GM21423 (cell line): Measurements from ENCODE around the gene RHEB.

ENCODE experiments used
- ATAC-seq: cut with Tn5 transposase; IDR thresholded peaks from one replicate; pipeline ENCODE4 v1.9.1; 2021; ENCODE audit warnings: mild to moderate bottlenecking, moderate library complexity; ENCODE audit not compliant: unreplicated experiment

RHEB gene

GRCh38 chr7:151434549-151434948 is 85.1 kb downstream of the RHEB start:
- ATAC-seq = no peak

GRCh38 chr7:151433721-151434400 is 85.8 kb downstream of the RHEB start:
- ATAC-seq = no peak

GRCh38 chr7:151432658-151433521 is 86.8 kb downstream of the RHEB start:
- ATAC-seq = peak; percentile 60

GRCh38 chr7:151431768-151432311 is 87.9 kb downstream of the RHEB start:
- ATAC-seq = no peak

GRCh38 chr7:151431281-151431767 is 88.4 kb downstream of the RHEB start:
- no peak for ATAC-seq

GRCh38 chr7:151430391-151431205 is 89.1 kb downstream of the RHEB start:
- no peak for ATAC-seq

- ATAC-seq = no peak
These were observed 89.9 kb downstream of the RHEB start for GRCh38 chr7:151429560-151430331.

GRCh38 chr7:151429237-151429559 is 90.5 kb downstream of the RHEB start:
- ATAC-seq = no peak

- ATAC-seq = no peak
These were observed 91.1 kb downstream of the RHEB start for GRCh38 chr7:151428378-151429236.

GRCh38 chr7:151427705-151428377 is 91.9 kb downstream of the RHEB start:
- ATAC-seq = no peak

GRCh38 chr7:151426904-151427704 is 92.6 kb downstream of the RHEB start:
- ATAC-seq = no peak

- no peak for ATAC-seq
These were observed 93.2 kb downstream of the RHEB start for GRCh38 chr7:151426441-151426903.

- no peak for ATAC-seq
These were observed 93.8 kb downstream of the RHEB start for GRCh38 chr7:151425670-151426440.

- no peak for ATAC-seq
These were observed 94.9 kb downstream of the RHEB start for GRCh38 chr7:151424799-151425198.

- ATAC-seq = no peak
These were observed 95.8 kb downstream of the RHEB start for GRCh38 chr7:151423936-151424335.

GRCh38 chr7:151423226-151423625 is 96.5 kb downstream of the RHEB start:
- no peak for ATAC-seq

GRCh38 chr7:151422212-151422611 is 97.5 kb downstream of the RHEB start:
- ATAC-seq = no peak
